Activated CD8-positive, alpha-beta memory T cell treated with anti-CD3 and anti-CD28 coated beads, Interleukin-2, amount 50 U/mL, for 48 hours (primary cell): ENCODE results near the gene CSNK1A1.
"Not testable (repeated sequence)": the region's sequence is repeated elsewhere in the genome, so short reads cannot be mapped to it uniquely, and the experiment has no call there.

Source experiments
- DNase-seq: peaks from one replicate; pipeline ENCODE4 v3.0.0-alpha.2; 2020

The CSNK1A1 gene

GRCh38 chr5:149572170-149572569 is 20.9 kb upstream of the CSNK1A1 start:
- DNase-seq: no peak

DNA sequence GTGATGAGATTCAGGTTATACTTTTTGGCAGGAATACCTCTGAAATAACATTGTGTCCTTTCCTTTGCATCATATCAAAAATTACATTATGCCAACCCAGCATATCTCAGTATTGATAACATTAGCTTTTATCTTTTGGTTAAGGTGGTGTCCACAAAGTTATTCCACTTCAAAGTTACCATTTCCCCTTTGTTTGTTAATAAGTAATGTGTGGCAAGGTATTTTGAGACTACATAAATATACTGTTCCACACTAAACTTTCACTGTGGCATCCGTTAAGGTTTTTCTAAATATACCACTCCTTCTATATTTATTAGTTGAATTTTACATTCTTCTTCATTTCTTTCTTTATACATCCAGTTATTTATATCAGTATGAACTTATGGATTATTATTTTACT is 16.0 kb upstream of the CSNK1A1 start:
- no peak for DNase-seq

DNA sequence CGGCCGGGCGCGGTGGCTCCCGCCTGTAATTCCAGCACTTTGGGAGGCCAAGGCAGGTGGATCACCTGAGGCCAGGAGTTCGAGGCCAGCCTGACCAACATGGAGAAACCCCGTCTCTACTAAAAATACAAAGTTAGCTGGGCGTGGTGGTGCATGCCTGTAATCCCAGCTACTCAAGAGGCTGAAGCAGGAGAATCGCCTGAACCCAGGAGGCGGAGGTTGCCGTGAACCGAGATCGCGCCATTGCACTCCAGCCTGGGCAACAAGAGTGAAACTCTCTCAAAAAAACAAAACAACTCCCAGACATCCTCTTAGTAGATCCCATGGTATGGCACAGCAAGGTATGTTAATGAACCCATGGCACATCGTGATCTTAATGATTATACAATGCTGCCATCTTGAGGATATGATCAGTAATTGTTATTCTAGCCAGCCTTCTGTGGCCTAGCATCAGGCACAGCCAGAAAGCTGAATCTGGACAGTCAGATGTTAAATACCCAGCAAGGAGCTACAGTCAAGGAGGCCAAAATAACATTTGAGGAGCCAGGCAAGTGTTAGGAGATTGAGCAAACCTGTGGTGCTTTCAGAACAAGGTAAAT is 13.4 kb upstream of the CSNK1A1 start:
- DNase-seq: not testable (repeated sequence)

- no peak for DNase-seq
Measured at GRCh38 chr5:149563466-149563865, 12.2 kb upstream of the CSNK1A1 start.

- no peak for DNase-seq
Measured at GRCh38 chr5:149561848-149562247, 10.6 kb upstream of the CSNK1A1 start.

DNA sequence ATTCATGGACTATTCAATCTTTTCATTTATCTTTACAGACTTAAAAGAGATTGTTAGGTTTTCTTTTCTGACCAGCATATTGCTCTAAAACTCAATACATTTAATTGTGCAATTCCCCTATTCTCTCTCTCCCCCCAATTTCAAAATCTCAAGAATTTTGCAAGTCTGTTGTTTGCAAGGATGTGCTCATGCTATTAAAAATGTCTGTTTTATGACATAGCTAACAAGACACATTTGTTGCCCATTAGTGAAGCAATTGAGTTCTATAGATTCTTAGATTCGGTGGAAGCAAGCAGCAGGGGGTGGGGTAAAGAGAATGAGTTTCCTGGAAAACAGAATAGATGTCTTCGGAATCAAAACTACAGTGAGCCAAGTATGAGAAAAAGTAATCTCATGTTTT is 8.5 kb upstream of the CSNK1A1 start:
- no peak for DNase-seq

- DNase-seq: no peak
Measured at GRCh38 chr5:149552553-149553160, 1.4 kb upstream of the CSNK1A1 start.

DNA sequence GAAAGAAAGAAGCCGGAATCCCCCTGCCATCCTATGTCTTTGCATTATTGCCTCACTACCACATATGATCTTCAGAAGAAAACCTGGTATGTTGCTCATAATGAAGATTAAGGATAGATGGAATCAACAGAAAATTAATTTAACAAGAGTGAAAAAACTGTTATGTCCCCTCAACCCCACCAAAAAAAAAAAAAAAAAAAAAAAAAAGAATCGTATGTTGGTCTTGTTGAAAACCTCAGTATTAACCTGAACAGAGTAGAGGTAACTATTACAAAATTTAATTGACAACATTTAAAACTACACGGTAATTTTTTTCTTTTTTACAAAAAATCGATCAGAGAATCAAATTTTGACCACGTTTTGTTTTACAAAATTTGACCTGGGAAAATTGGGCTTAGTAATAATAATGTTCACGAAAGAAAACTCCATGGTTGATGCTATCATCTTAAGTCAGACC is 827 bp upstream of the CSNK1A1 start:
- DNase-seq: no peak

- peak; percentile 72 for DNase-seq
Measured at GRCh38 chr5:149550594-149551226, 529 bp downstream of the CSNK1A1 start.

DNA sequence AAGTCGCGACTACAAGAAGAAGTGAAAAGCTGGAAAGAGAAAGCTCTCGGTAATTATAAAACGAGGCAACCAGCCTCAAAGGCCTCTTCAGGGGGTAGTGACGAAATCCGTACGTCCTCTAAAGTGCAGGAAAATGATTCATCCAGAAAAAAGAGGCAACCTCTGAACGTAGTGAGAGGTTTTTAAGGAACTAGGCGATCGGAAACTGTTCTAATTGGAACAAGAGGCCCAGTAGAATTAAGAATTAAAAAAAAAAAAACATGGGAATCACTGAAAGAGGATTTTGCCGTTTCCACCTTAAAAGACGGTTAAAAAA is 1.0 kb downstream of the CSNK1A1 start:
- no peak for DNase-seq

DNA sequence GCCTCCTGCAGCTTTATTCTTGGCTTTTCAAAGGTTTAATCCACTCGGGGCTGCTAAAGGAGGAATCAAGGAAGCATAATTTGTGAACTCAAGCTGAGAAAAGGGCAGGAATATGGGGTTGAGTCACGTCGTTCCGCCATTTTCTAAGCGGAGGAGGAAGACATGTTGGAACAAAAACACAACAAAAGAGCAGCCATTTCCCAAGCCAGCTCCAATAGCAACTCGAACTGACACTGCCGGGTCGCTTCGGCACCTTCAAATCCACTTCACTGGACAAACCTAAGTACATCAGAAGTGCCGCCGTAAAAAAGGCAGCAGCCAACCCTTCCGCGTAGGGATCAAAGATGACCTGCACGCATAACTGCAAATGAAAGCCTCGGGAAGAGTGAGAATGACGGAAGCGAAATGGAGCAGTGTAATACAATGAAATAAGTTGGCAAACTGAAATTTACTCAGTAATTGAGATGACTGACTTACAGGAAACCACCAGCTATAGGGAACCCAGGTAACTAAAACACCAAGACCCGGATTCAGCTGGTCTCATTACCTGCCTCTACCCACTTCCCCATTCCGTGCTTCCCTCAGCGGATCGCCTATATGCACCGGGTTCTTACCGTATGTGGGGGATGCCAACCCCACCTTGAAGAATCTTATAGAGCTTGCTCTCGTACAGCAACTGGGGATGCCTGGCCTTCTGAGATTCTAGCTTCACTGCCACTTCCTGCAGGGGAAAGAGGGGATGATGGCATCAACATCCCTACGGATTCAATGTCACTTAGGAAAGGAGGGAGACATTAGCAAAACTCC is 1.6 kb downstream of the CSNK1A1 start:
- DNase-seq: peak; percentile 68

DNA sequence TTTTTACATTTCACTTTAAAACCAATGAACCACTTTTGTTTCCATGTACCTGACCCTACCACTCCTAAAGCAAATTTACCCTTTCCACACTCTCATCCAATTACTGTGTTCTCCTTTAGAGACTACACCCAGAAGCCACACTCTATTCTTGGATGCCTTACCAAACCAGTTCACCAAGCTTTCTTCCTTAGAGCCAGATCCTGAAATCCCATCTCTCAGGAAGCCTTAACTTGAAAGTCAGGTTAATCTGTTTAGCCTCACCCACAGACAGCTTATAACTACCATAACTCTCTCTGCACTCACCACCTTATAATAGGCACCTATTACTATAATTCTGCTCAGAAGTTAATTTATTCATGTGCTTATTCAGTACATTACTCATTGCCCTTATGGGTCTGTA is 4.3 kb downstream of the CSNK1A1 start:
- DNase-seq: no peak

GRCh38 chr5:149545327-149545726 is 5.9 kb downstream of the CSNK1A1 start:
- DNase-seq: no peak

DNA sequence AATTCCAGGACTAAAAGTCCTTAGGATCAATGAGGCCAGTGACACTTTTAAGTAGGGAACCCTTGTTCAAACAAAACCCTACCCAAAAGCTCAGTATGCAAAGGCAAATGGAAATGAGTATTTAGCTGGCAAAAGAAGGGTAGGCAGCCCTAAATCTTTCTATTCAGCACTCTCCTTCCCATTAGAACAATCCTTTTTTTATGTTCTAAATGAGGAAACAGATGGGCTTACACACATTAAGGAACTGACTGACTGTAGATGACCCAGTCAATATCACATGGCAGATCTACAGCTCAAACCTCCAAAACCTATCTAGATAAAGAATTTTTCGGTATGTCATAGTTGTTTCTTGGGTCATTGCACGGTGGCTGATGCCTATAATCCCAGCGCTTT is 7.2 kb downstream of the CSNK1A1 start:
- no peak for DNase-seq

DNA sequence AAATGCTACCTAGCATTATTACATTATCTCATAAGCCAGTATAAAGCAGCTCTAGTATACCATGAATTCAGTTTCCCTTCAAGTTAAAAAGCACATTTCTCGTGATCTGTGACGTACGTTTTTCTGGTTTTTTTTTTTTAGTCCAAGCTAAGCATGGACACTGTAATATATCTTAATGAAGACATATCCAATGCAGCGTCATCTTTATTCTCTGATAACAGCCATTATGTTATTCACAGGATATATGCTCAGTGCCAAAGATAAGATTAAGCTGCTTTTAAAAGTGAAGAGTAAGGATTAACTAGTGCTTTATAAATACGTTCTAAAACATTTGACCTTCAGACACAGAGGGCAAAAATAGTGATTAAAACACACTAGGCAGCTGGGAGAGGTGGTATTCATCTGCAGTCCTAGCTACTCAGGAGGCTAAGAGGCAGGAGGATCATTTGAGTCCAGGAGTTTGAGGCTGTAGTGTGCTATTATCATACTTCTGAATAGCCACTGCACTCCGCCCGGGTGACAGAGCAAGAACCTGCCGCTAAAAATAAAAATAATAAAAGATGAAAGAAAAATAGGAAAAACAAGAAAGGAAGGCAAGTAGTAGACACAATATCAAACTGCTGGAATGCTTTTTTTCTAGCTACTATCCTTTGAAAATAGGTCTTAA is 7.7 kb downstream of the CSNK1A1 start:
- no peak for DNase-seq

DNA sequence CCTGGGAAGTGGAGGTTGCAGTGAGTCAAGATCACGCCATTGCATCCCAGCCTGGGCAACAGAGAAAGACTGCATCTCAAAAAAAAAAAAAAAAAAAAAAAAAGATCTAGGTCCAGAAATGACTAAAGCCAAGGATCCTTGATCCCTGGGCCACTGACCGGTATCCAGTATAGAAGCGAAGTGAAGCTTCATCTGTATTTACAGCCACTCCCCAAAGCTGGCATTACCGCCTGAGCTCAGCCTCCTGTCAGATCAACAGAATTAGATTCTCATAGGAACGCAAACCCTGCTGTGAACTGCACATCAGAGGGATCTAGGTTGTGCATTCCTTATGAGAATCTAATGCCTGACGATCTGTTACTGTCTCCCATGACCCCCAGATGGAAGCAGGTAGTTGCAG is 9.3 kb downstream of the CSNK1A1 start:
- DNase-seq: no peak

DNA sequence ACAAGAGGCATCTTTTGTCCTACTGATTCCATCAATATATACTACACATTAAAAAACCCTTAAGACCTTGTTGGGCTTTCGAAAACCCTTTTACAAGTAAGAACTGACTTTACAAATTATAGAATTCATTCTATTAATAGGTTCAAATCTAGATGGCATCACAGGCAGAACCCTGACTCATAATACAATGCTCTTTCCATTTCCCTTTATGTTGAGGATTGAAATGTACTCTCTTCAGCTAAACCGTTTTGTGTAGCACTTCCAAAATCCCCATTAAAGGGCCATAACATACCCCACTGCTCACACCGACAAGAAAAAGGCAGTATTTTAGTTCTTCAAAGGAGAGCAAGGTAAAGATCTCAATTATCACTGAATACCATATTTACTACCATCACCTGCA is 11.2 kb downstream of the CSNK1A1 start:
- no peak for DNase-seq

GRCh38 chr5:149537374-149537975 is 13.8 kb downstream of the CSNK1A1 start:
- no peak for DNase-seq

DNA sequence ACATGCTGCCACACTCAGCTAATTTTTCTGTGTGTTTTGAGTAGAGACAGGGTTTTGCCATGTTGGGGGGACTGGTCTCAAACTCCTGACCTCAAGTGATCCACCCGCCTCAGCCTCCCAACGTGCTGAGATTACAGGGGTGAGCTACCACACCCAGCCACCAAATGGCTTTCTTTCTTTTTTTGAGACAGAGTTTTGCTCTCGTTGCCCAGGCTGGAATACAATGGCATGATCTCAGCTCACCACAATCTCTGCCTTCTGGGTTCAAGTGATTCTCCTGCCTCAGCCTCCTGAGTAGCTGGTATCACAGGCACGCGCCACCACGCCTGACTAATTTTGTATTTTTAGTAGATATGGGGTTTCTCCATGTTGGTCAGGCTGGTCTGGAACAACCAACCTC is 15.5 kb downstream of the CSNK1A1 start:
- DNase-seq: not testable (repeated sequence)

DNA sequence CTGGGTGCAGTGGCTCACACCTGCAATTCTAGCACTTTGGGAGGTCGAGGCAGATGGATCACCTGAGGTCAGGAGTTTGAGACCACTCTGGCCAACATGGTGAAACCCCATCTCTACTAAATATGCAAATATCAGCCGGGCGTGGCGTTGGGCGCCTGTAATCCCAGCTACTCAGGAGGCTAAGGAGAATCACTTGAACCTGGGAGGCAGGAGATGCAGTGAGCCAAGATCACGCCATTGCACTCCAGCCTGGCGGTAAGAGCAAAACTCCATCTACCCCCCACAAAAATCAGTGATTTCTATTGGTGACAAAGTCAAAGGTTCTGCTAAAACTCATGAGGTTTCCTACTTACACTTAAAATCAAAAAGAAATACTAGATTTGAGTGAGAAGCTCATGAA is 18.8 kb downstream of the CSNK1A1 start:
- DNase-seq: no peak

DNA sequence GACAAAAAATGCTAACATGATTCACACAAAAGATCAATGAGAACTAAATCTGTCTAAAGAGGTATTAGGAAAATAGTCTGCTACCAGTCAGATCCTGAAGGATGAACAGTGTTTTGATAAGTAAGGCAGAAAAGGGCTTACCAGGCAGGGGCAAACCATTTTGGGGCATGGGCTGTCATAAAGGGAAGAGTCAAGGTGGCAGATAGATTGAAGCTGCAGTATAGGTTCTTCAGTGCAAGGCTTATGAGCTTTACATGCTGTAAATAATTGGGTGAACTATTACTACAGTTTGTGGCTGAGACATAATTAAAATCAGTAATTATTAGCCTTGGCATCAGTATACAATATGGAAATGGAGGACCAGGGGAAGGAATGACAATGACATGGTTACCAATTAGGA is 21.8 kb downstream of the CSNK1A1 start:
- no peak for DNase-seq

GRCh38 chr5:149528281-149529060 is 22.8 kb downstream of the CSNK1A1 start:
- DNase-seq: no peak
